GM12878 (cell line): Measurements from ENCODE around the gene TSKU. TPM values are rescaled to one million over a fixed set of nuclear protein-coding genes. Genes with fewer than 3 reads are reported as not detected.

Experiments used
- ATAC-seq: fragments of 200-7000 bp; cut with Tn5 transposase; 3 replicates; pipeline ENCODE4 v1.9.1; 2020; ENCODE audit warnings: mild to moderate bottlenecking, moderate library complexity
- BruUV-seq: library from RNA; stranded (reverse); fragments of 400-500 nt; replicated peaks from 2 replicates; lab custom pipeline; 2021; lab: Mats Ljungman, UMichigan
- CTCF ChIA-PET: fragments of 300-600 bp; sonication (Branson Sonifier 250); formaldehyde crosslinking; extraction: SDS; loops from one replicate; lab custom pipeline; 2021; ENCODE audit warnings: inconsistent platforms; lab: Yijun Ruan, JAX
- POLR2A ChIA-PET: fragments of 350-600 bp; formaldehyde crosslinking; extraction: SDS; loops from one replicate; lab custom pipeline; 2021; ENCODE audit warnings: inconsistent platforms; lab: Charles Lee
- RAD21 ChIA-PET: fragments of 300-600 bp; sonication (Branson Sonifier 250); formaldehyde crosslinking; loops from one replicate; lab custom pipeline; 2023; ENCODE audit warnings: antibody characterized with exemption; ENCODE audit not compliant: unreplicated experiment; lab: Charles Lee
- SMC1A ChIA-PET: fragments of 300-600 bp; sonication (Branson Sonifier 250); formaldehyde crosslinking; loops from one replicate; lab custom pipeline; 2023; ENCODE audit not compliant: unreplicated experiment, uncharacterized antibody; lab: Charles Lee
- DNase-seq: peaks from one replicate; pipeline ENCODE4 v3.0.0-alpha.2; 2011; ENCODE audit warnings: low read depth, low spot score
- FAIRE-seq: peaks from 3 replicates; lab custom pipeline; 2011; peaks lifted over from hg19 to GRCh38; lab: Jason Lieb, UNC
- H2AFZ ChIP-seq: 2 replicates; pipeline ENCODE4 v1.6.0; 2011; ENCODE audit warnings: low read depth, low read length, control low read depth; ENCODE audit not compliant: control insufficient read depth
- H3K27ac ChIP-seq: 2 replicates; pipeline ENCODE4 v1.5.1; 2011; ENCODE audit warnings: control low read depth; ENCODE audit not compliant: control insufficient read depth, insufficient read depth
- H3K27me3 ChIP-seq, 2 experiments: replicated peaks in 1 of 2; 2 replicates each; pipeline versions ENCODE4 v1.6.0 to v1.6.1; 2011; ENCODE audit warnings: low read length in 1 of 2; ENCODE audit not compliant: control insufficient read depth in 2 of 2, insufficient read depth in 2 of 2
- H3K36me3 ChIP-seq, 2 experiments: 2 replicates each; pipeline ENCODE4 v1.5.1; 2011; ENCODE audit warnings: low read length in 1 of 2; ENCODE audit not compliant: control insufficient read depth in 2 of 2, insufficient read depth in 2 of 2
- H3K4me1 ChIP-seq: 2 replicates; pipeline ENCODE4 v1.6.1; 2011; ENCODE audit warnings: mild to moderate bottlenecking, low read length, moderate library complexity, mixed read lengths; ENCODE audit not compliant: control insufficient read depth, insufficient read depth
- H3K4me2 ChIP-seq: 2 replicates; pipeline ENCODE4 v1.6.0; 2011; ENCODE audit warnings: control low read depth; ENCODE audit not compliant: control insufficient read depth, insufficient read depth
- H3K4me3 ChIP-seq: fragments of 200-600 bp; sonication (generic); 2 replicates; pipeline ENCODE4 v1.5.1; 2016
- H3K79me2 ChIP-seq: 2 replicates; pipeline ENCODE4 v1.6.0; 2011; ENCODE audit warnings: low read length; ENCODE audit not compliant: control insufficient read depth, insufficient read depth
- H3K9ac ChIP-seq: 2 replicates; pipeline ENCODE4 v1.8.0; 2011; ENCODE audit warnings: low read length, control low read depth, mixed read lengths; ENCODE audit not compliant: control insufficient read depth, insufficient read depth
- H3K9me3 ChIP-seq: replicated peaks from 3 replicates; pipeline ENCODE4 v1.5.1; 2011; ENCODE audit warnings: mild to moderate bottlenecking, low read length; ENCODE audit not compliant: control insufficient read depth, insufficient read depth
- H4K20me1 ChIP-seq: 2 replicates; pipeline ENCODE4 v1.6.0; 2011; ENCODE audit not compliant: control insufficient read depth, insufficient read depth
- IRF4 ChIP-seq: IDR thresholded peaks from 2 replicates; pipeline ENCODE4 v1.6.1; 2011; ENCODE audit warnings: low read depth, low read length
- KLF5 ChIP-seq: fragments of 450-650 bp; IDR thresholded peaks from 2 replicates; pipeline ENCODE4 v1.6.1; 2014; ENCODE audit warnings: mild to moderate bottlenecking; ENCODE audit not compliant: partially characterized antibody
- POU2F2 ChIP-seq: IDR thresholded peaks from 3 replicates; pipeline ENCODE4 v1.6.1; 2011; ENCODE audit warnings: low read depth, mild to moderate bottlenecking, low read length, borderline replicate concordance
- RELB ChIP-seq: fragments of 450-650 bp; IDR thresholded peaks from 2 replicates; pipeline ENCODE4 v1.6.1; 2017; ENCODE audit warnings: low read depth, mild to moderate bottlenecking, moderate library complexity
- TBL1XR1 ChIP-seq: IDR thresholded peaks from 2 replicates; pipeline ENCODE4 v1.6.1; 2012; ENCODE audit warnings: low read depth, low read length, improper control_type of control experiment
- YY1 ChIP-seq: IDR thresholded peaks from 2 replicates; pipeline ENCODE4 v1.6.1; 2011; ENCODE audit warnings: low read depth, mild to moderate bottlenecking, low read length
- WGBS: methylation state at CpG from one replicate; pipeline ENCODE4 v1.1.6; 2016; ENCODE audit warnings: low lambda C conversion rate; ENCODE audit not compliant: insufficient replicate concordance, insufficient coverage; ENCODE audit errors: missing lambda C conversion rate; 5-methylcytosine and 5-hydroxymethylcytosine counted together
- in situ Hi-C: fragments of 300-500 bp; cut with MboI; formaldehyde crosslinking; loops from 9 replicates; pipeline ENCODE4 v1.14.3; 2018; ENCODE audit warnings: mixed read lengths
- intact Hi-C: fragments of 100-400 bp; cut with micrococcal nuclease; formaldehyde crosslinking; loops from one replicate; pipeline ENCODE4 v1.14.2; 2022; ENCODE audit not compliant: unreplicated experiment
- polyA plus RNA-seq, 11 experiments: library from polyadenylated mRNA; depleted of rRNA in 4 of 11; unstranded in 6 of 11; stranded (reverse) in 5 of 11; fragments of >200 nt; fragmentation: Nextera tagmentation in 4 of 11; fragmentation: Illumina TruSeq in 1 of 11; extraction: Ambion mirVana in 4 of 11; extraction: Trizol in 1 of 11; gene quantifications; 1 replicate in 1 of 11; 2 replicates in 10 of 11; pipeline versions ENCODE4 v1.2.1 to v1.2.3, GENCODE V29; 2011 to 2016; ENCODE audit warnings: inconsistent platforms in 2 of 11, missing spikeins in 2 of 11, low read depth in 1 of 11
- total RNA-seq, 4 experiments: library from RNA; depleted of rRNA in 3 of 4; stranded (reverse); fragments of >200 nt in 3 of 4; fragmentation: Illumina TruSeq in 1 of 4; extraction: Trizol in 1 of 4; gene quantifications; 2 replicates each; pipeline versions ENCODE4 v1.2.1 to v1.2.3, GENCODE V29; 2013 to 2021
- TF ChIP-seq, protein P1 (sequence below): fragments of 450-650 bp; IDR thresholded peaks from 2 replicates; pipeline ENCODE4 v1.6.1; 2016; ENCODE audit warnings: mild to moderate bottlenecking, moderate library complexity, borderline replicate concordance

TSKU gene
- total and polyA plus RNA-seq, 10 of the 15 experiments (the other 5 are each of a cell fraction or from before 2014, with no cell fraction given): 0.04 to 1.5 (median 0.62) TPM

GRCh38 chr11:76831686-76832310 is 48.6 kb downstream of the TSKU start:
- Histone ChIP-seq H3K79me2 (no peaks in the 10 kb centered on the region), H3K4me3 (no peak overlapping the region), H3K27ac (no peak overlapping the region), H4K20me1 (no peaks in the 10 kb centered on the region), H3K9me3 (no peaks in the 10 kb centered on the region), H3K4me1 (no peaks in the 10 kb centered on the region), H2AFZ (no peak overlapping the region), H3K27me3 (no peaks in the 10 kb centered on the region), H3K9ac (no peak overlapping the region), H3K36me3 (no peaks in the 10 kb centered on the region), H3K4me2 (no peak overlapping the region)
- ATAC-seq (no peak), DNase-seq (no peak), FAIRE-seq (no peak)
- SMC1A ChIA-PET: no interaction called here
- RAD21 ChIA-PET: no interaction called here
- intact Hi-C loops (no loop called here), in situ Hi-C loops (no loop called here)
- POLR2A ChIA-PET: interaction anchor here (0.6 kb wide), 1 partner anchor 87 kb away, joined by 3 read pairs; no protein-coding TSS in a partner anchor
- 56% methylated on average over 4 of the region's 4 CpGs for WGBS
- BruUV-seq: no TSS peak
- CTCF ChIA-PET: no interaction called here
- TF ChIP-seq POU2F2: no peak
- no peak for TF ChIP-seq TBL1XR1
- no peak for TF ChIP-seq IRF4
- no peak for TF ChIP-seq RELB
- TF ChIP-seq KLF5: no peak
- TF ChIP-seq, protein P1, sequence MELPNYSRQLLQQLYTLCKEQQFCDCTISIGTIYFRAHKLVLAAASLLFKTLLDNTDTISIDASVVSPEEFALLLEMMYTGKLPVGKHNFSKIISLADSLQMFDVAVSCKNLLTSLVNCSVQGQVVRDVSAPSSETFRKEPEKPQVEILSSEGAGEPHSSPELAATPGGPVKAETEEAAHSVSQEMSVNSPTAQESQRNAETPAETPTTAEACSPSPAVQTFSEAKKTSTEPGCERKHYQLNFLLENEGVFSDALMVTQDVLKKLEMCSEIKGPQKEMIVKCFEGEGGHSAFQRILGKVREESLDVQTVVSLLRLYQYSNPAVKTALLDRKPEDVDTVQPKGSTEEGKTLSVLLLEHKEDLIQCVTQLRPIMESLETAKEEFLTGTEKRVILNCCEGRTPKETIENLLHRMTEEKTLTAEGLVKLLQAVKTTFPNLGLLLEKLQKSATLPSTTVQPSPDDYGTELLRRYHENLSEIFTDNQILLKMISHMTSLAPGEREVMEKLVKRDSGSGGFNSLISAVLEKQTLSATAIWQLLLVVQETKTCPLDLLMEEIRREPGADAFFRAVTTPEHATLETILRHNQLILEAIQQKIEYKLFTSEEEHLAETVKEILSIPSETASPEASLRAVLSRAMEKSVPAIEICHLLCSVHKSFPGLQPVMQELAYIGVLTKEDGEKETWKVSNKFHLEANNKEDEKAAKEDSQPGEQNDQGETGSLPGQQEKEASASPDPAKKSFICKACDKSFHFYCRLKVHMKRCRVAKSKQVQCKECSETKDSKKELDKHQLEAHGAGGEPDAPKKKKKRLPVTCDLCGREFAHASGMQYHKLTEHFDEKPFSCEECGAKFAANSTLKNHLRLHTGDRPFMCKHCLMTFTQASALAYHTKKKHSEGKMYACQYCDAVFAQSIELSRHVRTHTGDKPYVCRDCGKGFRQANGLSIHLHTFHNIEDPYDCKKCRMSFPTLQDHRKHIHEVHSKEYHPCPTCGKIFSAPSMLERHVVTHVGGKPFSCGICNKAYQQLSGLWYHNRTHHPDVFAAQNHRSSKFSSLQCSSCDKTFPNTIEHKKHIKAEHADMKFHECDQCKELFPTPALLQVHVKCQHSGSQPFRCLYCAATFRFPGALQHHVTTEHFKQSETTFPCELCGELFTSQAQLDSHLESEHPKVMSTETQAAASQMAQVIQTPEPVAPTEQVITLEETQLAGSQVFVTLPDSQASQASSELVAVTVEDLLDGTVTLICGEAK: no peak
- TF ChIP-seq YY1: no peak
